Mesendoderm (in vitro differentiated cells): ENCODE measurements around the gene KREMEN2.

Experiments used
- DNase-seq: peaks from one replicate; pipeline ENCODE4 v3.0.0; 2013
- H2AK5ac ChIP-seq: 2 replicates; pipeline ENCODE4 v1.6.1; 2013; ENCODE audit warnings: low read length, inconsistent platforms
- H2BK120ac ChIP-seq: 2 replicates; pipeline ENCODE4 v1.6.1; 2013; ENCODE audit warnings: low read depth, mild to moderate bottlenecking, low read length, moderate library complexity, mixed read lengths
- H2BK15ac ChIP-seq: replicated peaks from 2 replicates; pipeline ENCODE4 v1.6.1; 2013; ENCODE audit warnings: low read depth, mild to moderate bottlenecking, moderate library complexity
- H2BK5ac ChIP-seq: 2 replicates; pipeline ENCODE4 v1.6.1; 2013; ENCODE audit warnings: low read length, inconsistent platforms
- H3K18ac ChIP-seq: 2 replicates; pipeline ENCODE4 v1.6.1; 2013; ENCODE audit warnings: mild to moderate bottlenecking, low read length, mixed read lengths
- H3K23ac ChIP-seq: one replicate; pipeline ENCODE4 v1.6.1; 2013; ENCODE audit warnings: low read length
- H3K27ac ChIP-seq: 2 replicates; pipeline ENCODE4 v1.5.1; 2013; ENCODE audit warnings: low read depth, mild to moderate bottlenecking, inconsistent platforms, low read length, moderate library complexity
- H3K27me3 ChIP-seq: 2 replicates; pipeline ENCODE4 v1.6.1; 2013; ENCODE audit warnings: low read length, control low read depth, mild to moderate bottlenecking, inconsistent platforms; ENCODE audit not compliant: insufficient read depth, poor library complexity
- H3K36me3 ChIP-seq: 2 replicates; pipeline ENCODE4 v1.6.1; 2013; ENCODE audit warnings: low read length, inconsistent platforms; ENCODE audit not compliant: control insufficient read depth, insufficient read depth
- H3K4ac ChIP-seq: one replicate; pipeline ENCODE4 v1.6.1; 2013; ENCODE audit warnings: low read depth, mild to moderate bottlenecking, low read length, moderate library complexity
- H3K4me1 ChIP-seq: 2 replicates; pipeline ENCODE4 v1.6.1; 2013; ENCODE audit warnings: low read depth, low read length, inconsistent platforms; ENCODE audit not compliant: control insufficient read depth
- H3K4me2 ChIP-seq: 2 replicates; pipeline ENCODE4 v1.6.1; 2013; ENCODE audit warnings: low read length
- H3K4me3 ChIP-seq: 2 replicates; pipeline ENCODE4 v1.5.1; 2013; ENCODE audit warnings: mild to moderate bottlenecking, low read length
- H3K56ac ChIP-seq: one replicate; pipeline ENCODE4 v1.6.1; 2013; ENCODE audit warnings: low read length
- H3K79me1 ChIP-seq: 2 replicates; pipeline ENCODE4 v1.6.1; 2013; ENCODE audit warnings: low read length, inconsistent platforms
- H3K79me2 ChIP-seq: 2 replicates; pipeline ENCODE4 v1.6.1; 2013; ENCODE audit warnings: mild to moderate bottlenecking, low read length; ENCODE audit not compliant: control insufficient read depth, insufficient read depth
- H3K9ac ChIP-seq: 2 replicates; pipeline ENCODE4 v1.6.1; 2013; ENCODE audit warnings: low read length, inconsistent platforms
- H4K5ac ChIP-seq: one replicate; pipeline ENCODE4 v1.6.1; 2013; ENCODE audit warnings: low read length
- H4K8ac ChIP-seq: one replicate; pipeline ENCODE4 v1.6.1; 2013; ENCODE audit warnings: low read depth, mild to moderate bottlenecking, control low read depth, low read length, moderate library complexity
- WGBS: extraction: QIAGEN DNeasy Blood & Tissue Kit; methylation state at CpG from one replicate; pipeline ENCODE4 v1.1.7; 2013; ENCODE audit warnings: low lambda C conversion rate, missing lambda C conversion rate; ENCODE audit not compliant: insufficient coverage; ENCODE audit errors: extremely low coverage; 5-methylcytosine and 5-hydroxymethylcytosine counted together

Gene KREMEN2

DNA sequence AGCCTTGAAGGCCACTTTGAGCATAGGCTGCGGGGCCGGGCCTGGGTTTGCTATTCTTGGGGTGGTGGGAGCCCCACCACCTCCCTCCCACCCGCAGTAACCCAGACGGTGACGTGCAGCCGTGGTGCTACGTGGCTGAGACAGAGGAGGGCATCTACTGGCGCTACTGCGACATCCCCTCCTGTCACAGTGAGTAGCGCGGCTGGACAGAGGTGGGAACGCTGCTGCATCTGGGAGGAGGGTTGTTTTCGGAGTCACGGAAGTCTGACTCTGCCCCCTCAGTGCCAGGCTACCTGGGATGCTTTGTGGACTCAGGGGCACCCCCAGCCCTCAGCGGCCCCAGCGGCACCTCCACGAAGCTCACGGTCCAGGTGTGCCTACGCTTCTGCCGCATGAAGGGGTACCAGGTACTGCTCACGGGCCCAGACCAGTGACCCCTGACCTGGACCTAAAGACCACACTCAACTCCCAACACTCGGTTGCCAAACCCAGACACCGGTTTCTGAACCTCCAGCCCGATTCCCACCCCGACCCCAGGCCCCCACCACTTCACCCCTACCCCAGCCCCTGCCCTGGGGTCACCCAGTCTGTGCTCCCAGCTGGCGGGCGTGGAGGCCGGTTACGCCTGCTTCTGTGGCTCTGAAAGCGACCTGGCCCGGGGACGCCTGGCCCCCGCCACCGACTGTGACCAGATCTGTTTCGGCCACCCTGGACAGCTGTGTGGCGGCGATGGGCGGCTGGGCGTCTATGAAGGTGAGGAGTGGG is 2.1 kb downstream of the KREMEN2 start:
- H3K4me2 ChIP-seq: no peak overlapping the region
- no peak for DNase-seq
- WGBS: no CpG with 5 or more reads among the region's 39 CpGs
- no peak overlapping the region for H4K5ac ChIP-seq
- H3K79me2 ChIP-seq: peaks cover 4% of the 10 kb centered on the region
- H2BK5ac ChIP-seq: no peak overlapping the region
- H3K18ac ChIP-seq: no peak overlapping the region
- H3K4ac ChIP-seq: no peak overlapping the region
- H3K9ac ChIP-seq: no peak overlapping the region
- H2BK120ac ChIP-seq: no peak overlapping the region
- H3K56ac ChIP-seq: no peak overlapping the region
- no peak overlapping the region for H3K4me3 ChIP-seq
- no peaks in the 10 kb centered on the region for H3K36me3 ChIP-seq
- H3K4me1 ChIP-seq: no peaks in the 10 kb centered on the region
- no peak overlapping the region for H3K23ac ChIP-seq
- H3K79me1 ChIP-seq: peaks cover 4% of the 10 kb centered on the region
- H3K27ac ChIP-seq: no peak overlapping the region
- H2BK15ac ChIP-seq: no peak overlapping the region
- no peaks in the 10 kb centered on the region for H3K27me3 ChIP-seq
- H4K8ac ChIP-seq: no peak overlapping the region
- no peak overlapping the region for H2AK5ac ChIP-seq

DNA sequence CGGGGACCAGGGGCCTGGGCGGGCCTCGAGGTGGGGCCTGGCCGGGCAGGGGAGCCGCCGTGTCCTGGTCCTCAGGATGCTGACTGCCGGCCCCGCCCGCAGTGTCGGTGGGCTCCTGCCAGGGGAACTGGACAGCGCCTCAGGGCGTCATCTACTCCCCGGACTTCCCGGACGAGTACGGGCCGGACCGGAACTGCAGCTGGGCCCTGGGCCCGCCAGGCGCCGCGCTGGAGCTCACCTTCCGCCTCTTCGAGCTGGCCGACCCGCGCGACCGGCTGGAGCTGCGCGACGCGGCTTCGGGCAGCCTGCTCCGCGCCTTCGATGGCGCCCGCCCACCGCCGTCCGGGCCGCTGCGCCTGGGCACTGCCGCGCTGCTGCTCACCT is 2.7 kb downstream of the KREMEN2 start:
- H2BK120ac ChIP-seq: no peak overlapping the region

DNA sequence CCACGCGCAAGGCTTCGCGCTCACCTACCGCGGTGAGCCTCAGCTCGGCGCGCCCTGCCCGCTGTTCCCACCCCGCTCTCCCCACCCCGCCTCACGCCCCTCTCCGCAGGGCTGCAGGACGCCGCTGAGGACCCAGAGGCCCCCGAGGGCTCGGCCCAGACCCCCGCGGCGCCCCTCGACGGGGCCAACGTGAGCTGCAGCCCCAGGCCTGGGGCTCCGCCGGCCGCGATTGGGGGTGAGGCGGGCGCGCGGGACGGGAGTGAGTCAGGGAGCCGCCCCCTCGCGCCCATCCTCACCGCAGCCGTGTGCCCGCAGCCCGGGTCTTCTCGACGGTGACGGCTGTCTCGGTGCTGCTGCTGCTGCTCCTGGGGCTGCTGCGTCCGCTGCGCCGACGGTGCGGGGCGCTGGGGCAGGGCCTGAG is 3.1 kb downstream of the KREMEN2 start:
- Histone ChIP-seq H4K8ac (no peak overlapping the region), H3K9ac (no peak overlapping the region), H3K56ac (no peak overlapping the region), H3K27me3 (no peaks in the 10 kb centered on the region), H3K23ac (no peak overlapping the region), H3K4me2 (no peak overlapping the region), H3K36me3 (peaks cover 2% of the 10 kb centered on the region), H2BK5ac (no peak overlapping the region), H2BK15ac (no peak overlapping the region), H3K4ac (no peak overlapping the region), H4K5ac (no peak overlapping the region), H3K4me3 (no peak overlapping the region), H3K79me1 (peaks cover 4% of the 10 kb centered on the region), H3K79me2 (peaks cover 4% of the 10 kb centered on the region), H3K4me1 (no peaks in the 10 kb centered on the region), H3K27ac (no peak overlapping the region), H3K18ac (no peak overlapping the region), H2AK5ac (no peak overlapping the region), H2BK120ac (no peak overlapping the region)
- DNase-seq: no peak
- WGBS: no CpG with 5 or more reads among the region's 51 CpGs

More for the DNA sequence above, 2.7 kb downstream of the KREMEN2 start:
- Histone ChIP-seq H3K79me1 (peaks cover 4% of the 10 kb centered on the region), H3K23ac (no peak overlapping the region), H3K4me1 (no peaks in the 10 kb centered on the region), H3K4ac (no peak overlapping the region), H2BK5ac (no peak overlapping the region), H3K27ac (no peak overlapping the region), H3K36me3 (no peaks in the 10 kb centered on the region), H3K56ac (no peak overlapping the region), H3K18ac (no peak overlapping the region), H2BK15ac (no peak overlapping the region), H3K9ac (no peak overlapping the region), H3K4me2 (no peak overlapping the region), H4K8ac (no peak overlapping the region), H4K5ac (no peak overlapping the region), H2AK5ac (no peak overlapping the region), H3K79me2 (peaks cover 4% of the 10 kb centered on the region), H3K27me3 (no peaks in the 10 kb centered on the region), H3K4me3 (no peak overlapping the region)
- DNase-seq: no peak
- no CpG with 5 or more reads among the region's 46 CpGs for WGBS

DNA sequence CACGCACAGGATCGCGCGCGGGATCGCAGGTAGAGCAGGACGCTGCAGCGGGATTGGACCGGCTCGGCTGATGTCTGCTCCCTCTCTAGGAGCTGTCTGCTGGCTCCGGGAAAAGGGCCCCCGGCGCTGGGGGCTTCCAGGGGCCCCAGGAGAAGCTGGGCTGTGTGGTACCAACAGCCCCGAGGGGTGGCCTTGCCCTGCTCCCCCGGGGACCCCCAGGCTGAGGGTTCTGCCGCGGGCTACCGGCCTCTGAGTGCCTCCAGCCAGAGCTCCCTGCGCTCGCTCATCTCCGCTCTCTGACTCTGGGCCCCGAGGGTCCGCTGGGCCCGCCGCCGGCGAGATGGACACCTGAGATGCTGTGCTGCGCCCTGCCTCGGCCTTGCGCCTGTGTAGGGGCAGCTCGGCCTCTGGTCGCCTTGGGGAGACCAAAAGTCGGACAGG is 3.7 kb downstream of the KREMEN2 start:
- Histone ChIP-seq H3K4me3 (no peak overlapping the region), H3K79me2 (peaks cover 4% of the 10 kb centered on the region), H2BK120ac (no peak overlapping the region), H2BK5ac (no peak overlapping the region), H3K27ac (no peak overlapping the region), H3K18ac (no peak overlapping the region), H3K4me2 (no peak overlapping the region), H3K4me1 (no peaks in the 10 kb centered on the region), H3K9ac (no peak overlapping the region), H3K56ac (no peak overlapping the region), H3K36me3 (peaks cover 2% of the 10 kb centered on the region), H3K4ac (no peak overlapping the region), H3K79me1 (peaks cover 4% of the 10 kb centered on the region), H3K23ac (no peak overlapping the region), H4K8ac (no peak overlapping the region), H3K27me3 (no peaks in the 10 kb centered on the region), H4K5ac (no peak overlapping the region), H2BK15ac (no peak overlapping the region), H2AK5ac (no peak overlapping the region)
- no peak for DNase-seq
- WGBS: no CpG with 5 or more reads among the region's 33 CpGs

DNA sequence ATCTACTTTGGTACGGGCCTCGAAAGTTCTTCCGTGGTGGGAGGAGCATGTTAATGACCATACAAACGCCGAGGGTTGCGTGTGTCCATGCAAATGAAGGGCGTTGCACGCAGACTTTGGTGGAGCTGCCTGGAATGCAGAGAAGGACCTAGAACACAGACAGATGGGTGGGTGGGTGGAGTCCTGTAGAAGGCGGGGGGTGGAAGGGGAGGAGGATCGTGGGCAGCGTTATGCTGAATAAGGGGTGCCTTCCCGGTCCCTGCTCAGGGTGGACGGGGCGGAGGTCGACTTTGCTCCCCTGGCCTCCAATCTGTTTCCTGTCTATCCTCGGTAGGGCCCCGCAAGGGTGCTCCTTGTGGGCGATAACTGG is 4.3 kb downstream of the KREMEN2 start:
- H3K27me3 ChIP-seq: no peaks in the 10 kb centered on the region
- no peak for DNase-seq

More for the DNA sequence above, 4.3 kb downstream of the KREMEN2 start:
- H3K4me1 ChIP-seq: no peaks in the 10 kb centered on the region
- no peak overlapping the region for H3K23ac ChIP-seq
- peak overlapping the region; percentile 56 for H3K56ac ChIP-seq
- H4K8ac ChIP-seq: no peak overlapping the region
- peaks cover 4% of the 10 kb centered on the region for H3K79me1 ChIP-seq
- H3K4ac ChIP-seq: no peak overlapping the region
- no peak overlapping the region for H3K27ac ChIP-seq
- no peak overlapping the region for H4K5ac ChIP-seq
- H2AK5ac ChIP-seq: no peak overlapping the region
- peaks cover 2% of the 10 kb centered on the region for H3K36me3 ChIP-seq
- H3K4me3 ChIP-seq: no peak overlapping the region
- peak overlapping the region; percentile 88 for H3K4me2 ChIP-seq
- H2BK15ac ChIP-seq: no peak overlapping the region
- H3K79me2 ChIP-seq: peaks cover 4% of the 10 kb centered on the region
- H2BK5ac ChIP-seq: no peak overlapping the region
- H3K9ac ChIP-seq: peak overlapping the region; percentile 60
- H3K18ac ChIP-seq: no peak overlapping the region
- WGBS: no CpG with 5 or more reads among the region's 18 CpGs
- no peak overlapping the region for H2BK120ac ChIP-seq
